ENCODE data around the gene CHID1.

- TF ChIP-seq CTCF (IDR thresholded peaks at IDR 0.05) (no peak), EZH2 (IDR thresholded peaks at IDR 0.05) (no peak), EZH2phosphoT487 (IDR thresholded peaks at IDR 0.05) (no peak)
These were observed 1.7 kb upstream of the CHID1 start for GRCh38 chr11:912266-912665.
